Bronchial epithelial cell (primary cell): Measurements from ENCODE around the gene SHLD1. TPM values are rescaled to one million over a fixed set of nuclear protein-coding genes. Genes with fewer than 3 reads are reported as not detected.

Experiments used
- DNase-seq: peaks from one replicate; pipeline ENCODE4 v3.0.0-alpha.2; 2010; ENCODE audit warnings: low read depth
- FAIRE-seq: peaks from 2 replicates; lab custom pipeline; 2011; peaks lifted over from hg19 to GRCh38; lab: Jason Lieb, UNC
- H3K27me3 ChIP-seq: 2 replicates; pipeline ENCODE4 v1.5.1; 2011; ENCODE audit warnings: low read length; ENCODE audit not compliant: control insufficient read depth, insufficient read depth
- H3K36me3 ChIP-seq: 2 replicates; pipeline ENCODE4 v1.5.1; 2011; ENCODE audit warnings: low read length; ENCODE audit not compliant: control insufficient read depth, insufficient read depth
- H3K4me3 ChIP-seq: 2 replicates; pipeline ENCODE4 v1.5.1; 2011; ENCODE audit warnings: mild to moderate bottlenecking, low read depth, low read length, control low read depth
- total RNA-seq: library from RNA; depleted of rRNA; stranded (reverse); fragments of >200 nt; gene quantifications from 2 replicates; pipeline ENCODE4 v1.2.1, GENCODE V29; 2014
- TF ChIP-seq, protein P1 (sequence below): IDR thresholded peaks from 2 replicates; pipeline ENCODE4 v1.5.1; 2011; ENCODE audit warnings: mild to moderate bottlenecking, moderate library complexity, low read length, control low read depth, inconsistent platforms; ENCODE audit not compliant: insufficient read depth, severe bottlenecking

SHLD1 gene
- total RNA-seq, 1 donor from 2014 or later, result 4.5 TPM

DNA sequence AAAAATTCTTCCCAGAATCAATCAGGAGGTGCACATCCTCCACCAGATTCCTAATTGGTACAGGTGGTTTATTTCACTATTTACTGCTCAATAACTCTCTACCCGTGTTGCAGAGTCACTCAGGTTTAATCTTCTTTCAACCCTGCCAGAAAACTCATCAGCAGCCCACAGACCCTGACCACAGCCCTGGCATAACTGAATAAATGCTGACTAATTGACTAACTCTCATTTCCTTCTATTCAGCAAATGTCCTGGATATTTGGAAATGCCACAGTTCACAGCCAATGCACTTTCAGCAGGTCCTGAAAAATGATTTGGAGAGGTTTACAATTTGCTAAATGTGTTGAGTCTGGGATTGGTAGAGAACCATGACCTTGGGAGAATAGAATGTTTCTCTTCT, 137.8 kb downstream of the SHLD1 start:
- FAIRE-seq (peak; percentile 85), DNase-seq (peak; percentile 21)
- no peaks in the 10 kb centered on the region for H3K27me3 ChIP-seq
- TF ChIP-seq, protein P1, sequence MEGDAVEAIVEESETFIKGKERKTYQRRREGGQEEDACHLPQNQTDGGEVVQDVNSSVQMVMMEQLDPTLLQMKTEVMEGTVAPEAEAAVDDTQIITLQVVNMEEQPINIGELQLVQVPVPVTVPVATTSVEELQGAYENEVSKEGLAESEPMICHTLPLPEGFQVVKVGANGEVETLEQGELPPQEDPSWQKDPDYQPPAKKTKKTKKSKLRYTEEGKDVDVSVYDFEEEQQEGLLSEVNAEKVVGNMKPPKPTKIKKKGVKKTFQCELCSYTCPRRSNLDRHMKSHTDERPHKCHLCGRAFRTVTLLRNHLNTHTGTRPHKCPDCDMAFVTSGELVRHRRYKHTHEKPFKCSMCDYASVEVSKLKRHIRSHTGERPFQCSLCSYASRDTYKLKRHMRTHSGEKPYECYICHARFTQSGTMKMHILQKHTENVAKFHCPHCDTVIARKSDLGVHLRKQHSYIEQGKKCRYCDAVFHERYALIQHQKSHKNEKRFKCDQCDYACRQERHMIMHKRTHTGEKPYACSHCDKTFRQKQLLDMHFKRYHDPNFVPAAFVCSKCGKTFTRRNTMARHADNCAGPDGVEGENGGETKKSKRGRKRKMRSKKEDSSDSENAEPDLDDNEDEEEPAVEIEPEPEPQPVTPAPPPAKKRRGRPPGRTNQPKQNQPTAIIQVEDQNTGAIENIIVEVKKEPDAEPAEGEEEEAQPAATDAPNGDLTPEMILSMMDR, result no peak
- no peak overlapping the region for H3K4me3 ChIP-seq
- H3K36me3 ChIP-seq, result no peaks in the 10 kb centered on the region

DNA sequence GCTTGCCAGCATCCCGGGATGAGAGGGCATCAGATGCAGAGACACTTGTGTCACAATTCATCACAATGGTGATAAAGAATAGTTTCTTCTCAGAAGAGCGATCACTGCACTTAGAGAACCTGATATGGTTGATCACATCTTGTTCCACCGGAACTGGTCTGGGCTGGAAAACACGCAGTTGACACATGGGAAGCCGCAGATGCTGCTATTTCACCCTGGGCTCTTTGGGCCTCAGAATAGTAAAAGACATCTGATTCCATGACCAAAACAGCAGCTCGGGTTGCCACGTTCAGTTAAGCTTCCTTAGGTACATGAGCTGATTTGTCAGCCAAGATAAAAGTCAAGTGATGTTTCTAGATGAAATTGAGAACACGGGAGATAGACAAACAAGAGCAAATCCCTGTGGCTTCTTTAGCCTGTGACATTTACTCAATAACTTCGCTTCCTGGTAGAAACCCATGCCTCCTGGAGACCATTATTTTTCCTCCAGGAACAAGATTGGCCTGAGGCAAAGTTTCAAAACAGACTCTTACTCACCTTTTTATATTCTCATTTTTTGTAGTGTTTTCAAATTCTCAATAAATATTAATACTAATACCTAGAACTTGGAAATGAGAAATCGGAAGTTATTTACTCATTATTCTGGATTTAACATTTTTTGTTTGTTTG, 140.7 kb downstream of the SHLD1 start:
- no peaks in the 10 kb centered on the region for H3K36me3 ChIP-seq
- TF ChIP-seq, protein P1, result no peak
- DNase-seq, result peak; percentile 51
- H3K4me3 ChIP-seq, result no peak overlapping the region
- H3K27me3 ChIP-seq, result no peaks in the 10 kb centered on the region
- FAIRE-seq, result no peak

DNA sequence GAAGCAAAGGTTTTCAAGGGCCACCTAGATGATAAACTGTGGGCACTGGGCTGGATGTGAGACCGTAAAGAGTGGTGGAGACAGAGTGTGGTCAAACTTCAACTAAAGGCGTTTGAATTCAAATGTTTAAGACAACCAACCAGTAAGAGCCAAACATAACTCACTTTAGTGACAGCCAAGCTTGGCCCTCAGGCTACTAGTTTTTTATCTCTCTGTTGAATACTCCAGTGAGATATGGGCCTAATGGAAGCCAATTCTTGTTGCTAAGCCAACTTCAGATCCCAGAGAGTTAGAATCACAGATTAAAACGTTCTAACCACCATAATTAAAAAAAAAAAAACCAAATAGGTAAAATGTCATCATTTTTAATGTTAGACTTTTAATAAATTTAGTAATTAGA, 142.9 kb downstream of the SHLD1 start:
- FAIRE-seq, result no peak
- no peaks in the 10 kb centered on the region for H3K36me3 ChIP-seq
- H3K4me3 ChIP-seq, result no peak overlapping the region
- H3K27me3 ChIP-seq, result no peaks in the 10 kb centered on the region
- DNase-seq, result no peak
- TF ChIP-seq, protein P1, result no peak

DNA sequence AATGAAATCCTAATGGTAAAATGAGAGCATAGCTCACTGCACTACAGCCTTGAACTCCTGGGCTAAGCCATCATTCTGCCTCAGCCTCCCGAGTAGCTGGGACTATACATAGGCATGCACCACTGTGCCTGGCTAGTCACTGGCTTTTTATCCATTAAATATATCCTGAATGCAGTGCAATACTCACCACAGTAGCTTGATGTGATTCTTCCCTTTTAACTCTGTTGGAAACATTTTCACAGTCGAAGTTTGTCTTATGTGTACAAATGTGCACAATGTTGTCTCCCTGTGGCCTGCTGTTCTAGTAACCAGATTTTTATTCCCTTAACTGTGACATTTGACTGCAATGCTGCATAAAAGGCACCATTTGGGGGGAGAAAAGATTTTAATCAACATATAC, 143.4 kb downstream of the SHLD1 start:
- H3K4me3 ChIP-seq, result no peak overlapping the region
- no peaks in the 10 kb centered on the region for H3K36me3 ChIP-seq
- no peaks in the 10 kb centered on the region for H3K27me3 ChIP-seq
- FAIRE-seq (no peak), DNase-seq (no peak)
- TF ChIP-seq, protein P1, result no peak

DNA sequence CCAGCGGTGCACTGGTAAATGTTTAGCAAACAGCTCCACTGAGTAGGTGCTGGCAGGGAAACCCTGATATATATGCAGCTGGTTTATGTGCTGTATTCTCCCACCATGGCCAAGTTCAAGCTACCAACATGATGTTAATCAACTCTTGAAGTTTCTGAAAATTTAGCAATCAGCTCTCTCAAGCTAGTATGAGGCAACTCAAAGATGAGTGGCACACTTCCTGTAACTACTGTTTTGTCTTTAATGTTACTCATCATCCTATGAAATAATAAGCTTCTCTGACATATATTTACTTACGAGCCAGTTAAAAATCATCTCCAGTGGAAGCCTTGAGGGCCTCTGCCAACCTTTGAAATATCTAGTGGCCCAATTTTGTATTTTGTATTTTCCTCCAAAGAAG, 145.4 kb downstream of the SHLD1 start:
- DNase-seq, result peak; percentile 74
- Histone ChIP-seq H3K4me3 (no peak overlapping the region), H3K36me3 (no peaks in the 10 kb centered on the region), H3K27me3 (no peaks in the 10 kb centered on the region)
- FAIRE-seq, result peak; percentile 13
- TF ChIP-seq, protein P1, result no peak

DNA sequence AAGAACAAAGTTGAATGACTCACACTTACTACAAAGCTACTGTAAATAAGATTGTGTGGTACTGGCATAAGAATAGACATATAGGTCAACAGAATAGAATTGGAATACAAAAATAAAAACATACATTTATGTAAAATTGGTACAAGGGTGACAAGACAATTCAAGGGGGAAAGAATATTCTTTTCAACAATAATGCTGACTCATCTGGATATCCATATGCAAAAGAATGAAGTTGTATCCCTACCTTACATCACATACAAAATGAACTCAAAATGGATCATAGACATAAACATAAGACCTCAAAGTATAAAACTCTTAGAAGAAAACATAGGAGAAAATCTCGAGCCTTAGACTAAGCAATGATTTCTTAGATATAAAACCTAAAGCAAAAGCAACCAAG, 149.2 kb downstream of the SHLD1 start:
- DNase-seq (no peak), FAIRE-seq (no peak)
- H3K36me3 ChIP-seq, result no peaks in the 10 kb centered on the region
- H3K27me3 ChIP-seq, result no peaks in the 10 kb centered on the region
- H3K4me3 ChIP-seq, result no peak overlapping the region
- TF ChIP-seq, protein P1, result no peak
